Neural progenitor cell (in vitro differentiated cells): ENCODE data around the gene INCA1. TPM values are rescaled to one million over a fixed set of nuclear protein-coding genes. Genes with fewer than 3 reads are reported as not detected.
A peak's percentile ranks its signal among the peaks of the same experiment; 100 is the strongest.

Experiments used
- DNase-seq: peaks from one replicate; pipeline ENCODE4 v3.0.0-alpha.2; 2016; ENCODE audit warnings: low spot score
- H2AFZ ChIP-seq: fragments of 200-600 bp; sonication (generic); replicated peaks from 2 replicates; pipeline ENCODE4 v1.6.1; 2016; ENCODE audit warnings: antibody characterized with exemption
- H3F3A ChIP-seq: fragments of 200-600 bp; sonication (generic); 2 replicates; pipeline ENCODE4 v1.6.1; 2016; ENCODE audit warnings: antibody characterized with exemption, low read depth
- H3K27ac ChIP-seq: fragments of 200-600 bp; sonication (generic); 2 replicates; pipeline ENCODE4 v1.5.1; 2016; ENCODE audit warnings: mild to moderate bottlenecking
- H3K27me3 ChIP-seq: fragments of 200-600 bp; sonication (generic); 2 replicates; pipeline ENCODE4 v1.6.1; 2016; ENCODE audit warnings: mild to moderate bottlenecking, moderate library complexity
- H3K36me3 ChIP-seq: fragments of 200-600 bp; sonication (generic); 2 replicates; pipeline ENCODE4 v1.5.1; 2016
- H3K4me1 ChIP-seq: fragments of 200-600 bp; sonication (generic); 2 replicates; pipeline ENCODE4 v1.6.1; 2016; ENCODE audit warnings: mixed run types
- H3K4me2 ChIP-seq: fragments of 200-600 bp; sonication (generic); 2 replicates; pipeline ENCODE4 v1.6.1; 2016
- H3K4me3 ChIP-seq: fragments of 200-600 bp; sonication (generic); 2 replicates; pipeline ENCODE4 v1.5.1; 2016
- H3K79me2 ChIP-seq: fragments of 200-600 bp; sonication (generic); 2 replicates; pipeline ENCODE4 v1.6.1; 2016; ENCODE audit warnings: low read depth
- H3K9ac ChIP-seq: fragments of 200-600 bp; sonication (generic); 2 replicates; pipeline ENCODE4 v1.6.1; 2016
- H3K9me3 ChIP-seq: fragments of 200-600 bp; sonication (generic); 2 replicates; pipeline ENCODE4 v1.5.1; 2016; ENCODE audit warnings: low read depth
- H4K20me1 ChIP-seq: fragments of 200-600 bp; sonication (generic); 2 replicates; pipeline ENCODE4 v1.6.1; 2016; ENCODE audit warnings: low read depth
- H3K27ac Mint-ChIP-seq: 3 replicates; pipeline ENCODE4 v1.8.0; 2021; ENCODE audit warnings: mixed read lengths
- H3K27me3 Mint-ChIP-seq: 2 replicates; pipeline ENCODE4 v1.8.0; 2022; ENCODE audit warnings: low read depth, mild to moderate bottlenecking, inconsistent platforms, moderate library complexity, mixed read lengths; ENCODE audit not compliant: insufficient read depth
- H3K36me3 Mint-ChIP-seq: 3 replicates; pipeline ENCODE4 v1.8.0; 2021; ENCODE audit warnings: mixed read lengths
- H3K4me1 Mint-ChIP-seq: 3 replicates; pipeline ENCODE4 v1.8.0; 2021; ENCODE audit warnings: mixed read lengths
- H3K4me3 Mint-ChIP-seq: 3 replicates; pipeline ENCODE4 v1.8.0; 2021; ENCODE audit warnings: mild to moderate bottlenecking, moderate library complexity, mixed read lengths
- H3K9me3 Mint-ChIP-seq: 3 replicates; pipeline ENCODE4 v1.8.0; 2020; ENCODE audit warnings: mixed read lengths
- EZH2 ChIP-seq: fragments of 200-600 bp; sonication (generic); IDR thresholded peaks from 2 replicates; pipeline ENCODE4 v1.6.1; 2017; ENCODE audit warnings: antibody characterized with exemption, mild to moderate bottlenecking, moderate library complexity
- EZH2phosphoT487 ChIP-seq: fragments of 200-600 bp; sonication (generic); IDR thresholded peaks from 2 replicates; pipeline ENCODE4 v1.6.1; 2017; ENCODE audit warnings: antibody characterized with exemption
- total RNA-seq: library from RNA; depleted of rRNA; stranded (reverse); fragments of >200 nt; gene quantifications from 2 replicates; pipeline ENCODE4 v1.2.3, GENCODE V29; 2015; ENCODE audit warnings: low replicate concordance
- TF ChIP-seq, protein P1 (sequence below): fragments of 200-600 bp; sonication (generic); IDR thresholded peaks from 2 replicates; pipeline ENCODE4 v1.5.1; 2017; ENCODE audit warnings: antibody characterized with exemption, mild to moderate bottlenecking

The INCA1 gene
- total RNA-seq, 1 donor from 2014 or later = 0.52 TPM

DNA sequence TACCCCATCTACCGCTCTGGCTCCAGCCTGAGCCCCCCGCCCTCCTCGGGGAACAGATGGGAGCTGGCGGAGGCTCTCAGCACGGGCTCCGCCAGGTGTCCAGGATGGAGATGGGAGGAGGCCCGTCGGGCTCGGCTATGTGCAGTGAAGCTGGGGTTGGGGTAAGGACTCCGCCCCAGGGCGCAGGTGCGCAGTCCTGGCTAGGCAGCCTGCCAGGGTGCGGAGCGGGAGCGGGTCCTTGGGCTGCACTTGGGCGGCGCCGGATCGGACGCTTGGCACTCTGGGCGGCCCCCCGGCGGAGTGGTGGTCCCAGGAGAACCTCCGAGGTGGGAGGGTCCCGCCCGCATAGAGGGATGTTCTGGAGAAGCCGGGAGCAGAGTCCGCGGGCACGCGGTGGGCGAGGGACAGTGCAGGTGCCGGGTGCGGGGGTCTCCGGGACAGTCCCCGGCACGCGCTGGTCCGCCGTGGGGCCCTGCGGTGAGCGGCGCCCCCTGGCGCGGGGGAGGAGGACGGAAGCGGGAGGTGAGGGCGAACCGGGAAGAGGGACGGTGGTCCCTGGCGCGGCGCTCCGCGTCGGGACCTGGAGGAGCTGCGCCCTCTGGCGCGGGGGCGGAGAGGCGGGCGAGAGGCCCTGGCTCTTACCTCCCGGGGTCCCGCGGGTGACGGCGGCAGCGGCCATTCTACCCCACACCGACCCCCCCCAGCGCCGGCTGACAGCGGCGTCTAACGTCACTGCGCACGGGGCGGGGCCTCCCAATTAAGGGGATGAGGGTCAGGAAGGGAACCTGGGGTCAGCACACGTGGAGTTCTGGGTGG lies 10.2 kb downstream of the INCA1 start, which contains the start of gene CAMTA2:
CAMTA2 (minus strand) TSS at position 725 of the 816 bp plus-strand sequence. CDS start 1,453 bp downstream, outside the sequence.
- H3K36me3 ChIP-seq = no peaks in the 10 kb centered on the region
- H3K79me2 ChIP-seq = no peaks in the 10 kb centered on the region
- TF ChIP-seq EZH2 = peak; percentile 72
- TF ChIP-seq, protein P1, sequence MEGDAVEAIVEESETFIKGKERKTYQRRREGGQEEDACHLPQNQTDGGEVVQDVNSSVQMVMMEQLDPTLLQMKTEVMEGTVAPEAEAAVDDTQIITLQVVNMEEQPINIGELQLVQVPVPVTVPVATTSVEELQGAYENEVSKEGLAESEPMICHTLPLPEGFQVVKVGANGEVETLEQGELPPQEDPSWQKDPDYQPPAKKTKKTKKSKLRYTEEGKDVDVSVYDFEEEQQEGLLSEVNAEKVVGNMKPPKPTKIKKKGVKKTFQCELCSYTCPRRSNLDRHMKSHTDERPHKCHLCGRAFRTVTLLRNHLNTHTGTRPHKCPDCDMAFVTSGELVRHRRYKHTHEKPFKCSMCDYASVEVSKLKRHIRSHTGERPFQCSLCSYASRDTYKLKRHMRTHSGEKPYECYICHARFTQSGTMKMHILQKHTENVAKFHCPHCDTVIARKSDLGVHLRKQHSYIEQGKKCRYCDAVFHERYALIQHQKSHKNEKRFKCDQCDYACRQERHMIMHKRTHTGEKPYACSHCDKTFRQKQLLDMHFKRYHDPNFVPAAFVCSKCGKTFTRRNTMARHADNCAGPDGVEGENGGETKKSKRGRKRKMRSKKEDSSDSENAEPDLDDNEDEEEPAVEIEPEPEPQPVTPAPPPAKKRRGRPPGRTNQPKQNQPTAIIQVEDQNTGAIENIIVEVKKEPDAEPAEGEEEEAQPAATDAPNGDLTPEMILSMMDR = peak; percentile 70
- TF ChIP-seq EZH2phosphoT487 = no peak
- no peaks in the 10 kb centered on the region for H4K20me1 ChIP-seq
- peaks cover 42% of the 10 kb centered on the region for H3K27me3 ChIP-seq
- no peaks in the 10 kb centered on the region for H3K36me3 Mint-ChIP-seq
- H3K4me2 ChIP-seq = peak within 1 kb of the TSS; percentile 94
- H3K4me3 Mint-ChIP-seq = peak within 1 kb of the TSS; percentile 87
- H3K9me3 Mint-ChIP-seq = no peaks in the 10 kb centered on the region
- peak within 1 kb of the TSS; percentile 92 for H2AFZ ChIP-seq
- peaks cover 25% of the 10 kb centered on the region for H3K4me1 Mint-ChIP-seq
- peak within 1 kb of the TSS; percentile 69 for H3K4me3 ChIP-seq
- peaks cover 18% of the 10 kb centered on the region for H3F3A ChIP-seq
- DNase-seq = peak; percentile 87
- peaks cover 17% of the 10 kb centered on the region for H3K27me3 Mint-ChIP-seq
- H3K9ac ChIP-seq = peak within 1 kb of the TSS; percentile 29
- H3K4me1 ChIP-seq = peaks cover 6% of the 10 kb centered on the region
- no peak within 1 kb of the TSS for H3K27ac ChIP-seq
- no peaks in the 10 kb centered on the region for H3K9me3 ChIP-seq
- H3K27ac Mint-ChIP-seq = peak within 1 kb of the TSS; percentile 37

- H3K9me3 ChIP-seq = no peaks in the 10 kb centered on the region
- Mint-ChIP-seq H3K4me3 (peak overlapping the region; percentile 86), H3K4me1 (peaks cover 25% of the 10 kb centered on the region), H3K9me3 (no peaks in the 10 kb centered on the region), H3K27me3 (peaks cover 17% of the 10 kb centered on the region), H3K36me3 (no peaks in the 10 kb centered on the region), H3K27ac (no peak overlapping the region)
- H3K27me3 ChIP-seq = peaks cover 42% of the 10 kb centered on the region
- H3K79me2 ChIP-seq = no peaks in the 10 kb centered on the region
- peak overlapping the region; percentile 69 for H3K4me3 ChIP-seq
- no peak overlapping the region for H3K9ac ChIP-seq
- no peak for TF ChIP-seq EZH2phosphoT487
- TF ChIP-seq EZH2 = no peak
- TF ChIP-seq, protein P1 = no peak
- peaks cover 6% of the 10 kb centered on the region for H3K4me1 ChIP-seq
- peak overlapping the region; percentile 94 for H3K4me2 ChIP-seq
- DNase-seq = no peak
- H3K36me3 ChIP-seq = no peaks in the 10 kb centered on the region
- H4K20me1 ChIP-seq = no peaks in the 10 kb centered on the region
- H3F3A ChIP-seq = peaks cover 18% of the 10 kb centered on the region
- no peak overlapping the region for H3K27ac ChIP-seq
- no peak overlapping the region for H2AFZ ChIP-seq
Measured at GRCh38 chr17:4986403-4986802, 10.9 kb downstream of the INCA1 start.

DNA sequence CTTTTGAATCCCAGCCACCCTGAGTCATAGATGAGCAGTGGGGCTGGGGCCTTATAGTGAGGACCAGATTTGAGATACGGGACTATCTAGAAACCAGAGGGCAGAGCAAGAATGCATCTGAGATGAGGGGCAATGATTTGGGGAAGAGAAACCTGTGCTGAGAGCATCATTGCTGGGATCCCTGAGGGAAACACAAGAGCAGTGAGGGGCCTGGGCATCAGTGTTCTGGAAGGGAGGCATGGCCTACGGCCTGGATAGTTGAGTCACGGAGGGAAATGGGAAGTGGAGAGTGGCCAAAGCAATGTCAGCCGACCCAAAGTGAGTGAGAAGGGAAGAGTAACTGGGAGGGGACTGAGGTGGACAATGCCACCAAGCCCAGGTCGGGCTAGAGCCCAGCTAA lies 15.0 kb downstream of the INCA1 start:
- Mint-ChIP-seq H3K4me1 (peaks cover 17% of the 10 kb centered on the region), H3K36me3 (peaks cover 4% of the 10 kb centered on the region), H3K27ac (no peak overlapping the region), H3K9me3 (no peaks in the 10 kb centered on the region), H3K4me3 (no peak overlapping the region), H3K27me3 (peaks cover 15% of the 10 kb centered on the region)
- H3K27me3 ChIP-seq = peaks cover 34% of the 10 kb centered on the region
- no peaks in the 10 kb centered on the region for H3K9me3 ChIP-seq
- TF ChIP-seq, protein P1 = no peak
- TF ChIP-seq EZH2 (no peak), EZH2phosphoT487 (no peak)
- no peaks in the 10 kb centered on the region for H3K36me3 ChIP-seq
- peaks cover 4% of the 10 kb centered on the region for H3K4me1 ChIP-seq
- no peak for DNase-seq
- H2AFZ ChIP-seq = no peak overlapping the region
- peaks cover 12% of the 10 kb centered on the region for H3F3A ChIP-seq
- H3K4me3 ChIP-seq = no peak overlapping the region
- H4K20me1 ChIP-seq = no peaks in the 10 kb centered on the region
- no peak overlapping the region for H3K27ac ChIP-seq
- H3K4me2 ChIP-seq = no peak overlapping the region
- no peak overlapping the region for H3K9ac ChIP-seq
- H3K79me2 ChIP-seq = no peaks in the 10 kb centered on the region
